GM06990 (cell line): Measurements from ENCODE around the gene GARIN5B.
A peak's percentile ranks its signal among the peaks of the same experiment; 100 is the strongest.

Experiments used
- DNase-seq: peaks from one replicate; pipeline ENCODE4 v3.0.0-alpha.2; 2011; ENCODE audit not compliant: insufficient read length; ENCODE audit errors: extremely low read depth
- H3K27me3 ChIP-seq: replicated peaks from 2 replicates; pipeline ENCODE4 v1.6.0; 2011; ENCODE audit warnings: low read length; ENCODE audit not compliant: control insufficient read depth, insufficient read depth
- H3K36me3 ChIP-seq: 2 replicates; pipeline ENCODE4 v1.5.1; 2011; ENCODE audit warnings: low read length; ENCODE audit not compliant: control insufficient read depth, insufficient read depth
- H3K4me3 ChIP-seq: replicated peaks from 2 replicates; pipeline ENCODE4 v1.5.1; 2011; ENCODE audit warnings: low read depth, mild to moderate bottlenecking, control low read depth, low read length
- CTCF ChIP-seq: IDR thresholded peaks from 2 replicates; pipeline ENCODE4 v1.5.1; 2011; ENCODE audit warnings: low read length, control low read depth, mild to moderate bottlenecking, inconsistent platforms; ENCODE audit not compliant: insufficient read depth, poor library complexity, severe bottlenecking

Gene GARIN5B

GRCh38 chr19:55384920-55385723 lies 22.1 kb upstream of the GARIN5B start:
- no peak for TF ChIP-seq CTCF
- peak; percentile 94 for DNase-seq
- peaks cover 32% of the 10 kb centered on the region for H3K36me3 ChIP-seq
- H3K27me3 ChIP-seq = no peaks in the 10 kb centered on the region
- peak overlapping the region; percentile 90 for H3K4me3 ChIP-seq

GRCh38 chr19:55384131-55384919 lies 21.3 kb upstream of the GARIN5B start, which contains the start of gene TMEM238:
TSS of gene TMEM238 (minus strand) at chr19:55384292. CDS start at chr19:55384259, 33 bp downstream.
- Histone ChIP-seq H3K4me3 (peak within 1 kb of the TSS; percentile 90), H3K27me3 (no peaks in the 10 kb centered on the region), H3K36me3 (peaks cover 26% of the 10 kb centered on the region)
- peak; percentile 71 for DNase-seq
- TF ChIP-seq CTCF = no peak

GRCh38 chr19:55383279-55384130 lies 20.4 kb upstream of the GARIN5B start:
- H3K36me3 ChIP-seq = peaks cover 18% of the 10 kb centered on the region
- peak; percentile 28 for TF ChIP-seq CTCF
- DNase-seq = peak; percentile 83
- no peaks in the 10 kb centered on the region for H3K27me3 ChIP-seq
- peak overlapping the region; percentile 90 for H3K4me3 ChIP-seq

GRCh38 chr19:55382522-55383054 lies 19.5 kb upstream of the GARIN5B start:
- Histone ChIP-seq H3K27me3 (no peaks in the 10 kb centered on the region), H3K4me3 (no peak overlapping the region; the same call in 1 of the 2 replicates), H3K36me3 (peaks cover 9% of the 10 kb centered on the region)
- no peak for DNase-seq
- TF ChIP-seq CTCF = no peak

- H3K4me3 ChIP-seq = no peak overlapping the region
- H3K36me3 ChIP-seq = peaks cover 3% of the 10 kb centered on the region
- no peaks in the 10 kb centered on the region for H3K27me3 ChIP-seq
- DNase-seq = no peak
- TF ChIP-seq CTCF = no peak
Observed at GRCh38 chr19:55382013-55382412, 19.0 kb upstream of the GARIN5B start.
